ENCODE data around the gene OGFOD1.

Gene OGFOD1

DNA sequence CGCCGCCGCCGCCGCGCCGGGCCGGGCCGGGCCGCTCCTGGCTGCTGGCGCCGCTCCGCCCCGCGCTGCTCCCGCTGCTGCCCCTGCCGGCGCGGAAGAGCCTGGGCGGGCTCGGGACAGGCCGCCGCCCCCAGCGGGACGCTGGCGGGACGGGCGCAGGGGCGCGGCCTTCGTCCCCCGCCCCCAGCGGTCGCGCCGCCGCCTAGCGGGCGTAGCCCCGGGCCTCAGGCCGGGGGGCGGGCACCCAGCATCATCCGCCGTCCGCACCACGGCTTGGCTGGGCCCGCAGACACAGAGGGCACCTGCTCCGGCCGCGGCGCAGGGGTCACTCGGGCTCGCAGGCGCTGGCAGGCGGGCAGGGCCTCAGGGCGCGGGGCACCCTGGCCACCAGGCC is 25.9 kb upstream of the OGFOD1 start, which contains the start of gene AMFR:
Gene AMFR, minus strand, starts transcription at position 107 of the 394 bp plus-strand sequence. CDS start 218 bp downstream, outside the sequence.
- peak; percentile 92 for ATAC-seq

DNA sequence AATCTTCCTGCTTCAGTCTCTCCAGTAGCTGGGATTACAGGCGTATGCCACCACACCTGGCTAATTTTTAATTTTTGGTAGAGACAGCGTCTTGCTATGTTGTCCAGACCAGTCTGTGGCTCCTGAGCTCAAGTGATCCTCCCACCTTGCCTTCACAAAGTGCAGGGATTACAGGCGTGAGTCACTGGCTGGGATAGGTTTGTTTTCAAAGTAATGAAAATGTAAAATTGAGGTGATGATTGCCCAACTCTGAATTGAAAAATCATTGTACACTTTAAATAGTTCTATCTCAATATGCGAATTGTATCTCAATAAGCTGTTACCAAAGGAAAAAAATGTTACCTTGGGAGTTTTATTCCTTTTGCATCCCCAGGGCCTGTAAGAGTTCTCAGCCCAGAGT is 24.8 kb upstream of the OGFOD1 start:
- TF ChIP-seq, protein P1, sequence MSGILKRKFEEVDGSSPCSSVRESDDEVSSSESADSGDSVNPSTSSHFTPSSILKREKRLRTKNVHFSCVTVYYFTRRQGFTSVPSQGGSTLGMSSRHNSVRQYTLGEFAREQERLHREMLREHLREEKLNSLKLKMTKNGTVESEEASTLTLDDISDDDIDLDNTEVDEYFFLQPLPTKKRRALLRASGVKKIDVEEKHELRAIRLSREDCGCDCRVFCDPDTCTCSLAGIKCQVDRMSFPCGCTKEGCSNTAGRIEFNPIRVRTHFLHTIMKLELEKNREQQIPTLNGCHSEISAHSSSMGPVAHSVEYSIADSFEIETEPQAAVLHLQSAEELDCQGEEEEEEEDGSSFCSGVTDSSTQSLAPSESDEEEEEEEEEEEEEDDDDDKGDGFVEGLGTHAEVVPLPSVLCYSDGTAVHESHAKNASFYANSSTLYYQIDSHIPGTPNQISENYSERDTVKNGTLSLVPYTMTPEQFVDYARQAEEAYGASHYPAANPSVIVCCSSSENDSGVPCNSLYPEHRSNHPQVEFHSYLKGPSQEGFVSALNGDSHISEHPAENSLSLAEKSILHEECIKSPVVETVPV (CRISPR knock-in tag; IDR thresholded peaks at IDR 0.05), result no peak
- TF ChIP-seq SNAI2 (CRISPR knock-in tag; IDR thresholded peaks at IDR 0.05) (no peak), TOX (CRISPR knock-in tag; IDR thresholded peaks at IDR 0.05; ENCODE audit: borderline replicate concordance) (no peak), ZNF8 (CRISPR knock-in tag; IDR thresholded peaks at IDR 0.05) (no peak), TSHZ2 (CRISPR knock-in tag; IDR thresholded peaks at IDR 0.05) (no peak), OSR1 (CRISPR knock-in tag; IDR thresholded peaks at IDR 0.05) (no peak), TCF4 (CRISPR knock-in tag; IDR thresholded peaks at IDR 0.05; ENCODE audit: borderline replicate concordance) (no peak), RARB (CRISPR knock-in tag; IDR thresholded peaks at IDR 0.05) (no peak), ARNTL (CRISPR knock-in tag; IDR thresholded peaks at IDR 0.05; ENCODE audit: borderline replicate concordance, low read depth) (no peak), PPARA (CRISPR knock-in tag; IDR thresholded peaks at IDR 0.05; ENCODE audit: borderline replicate concordance) (no peak)
- ATAC-seq, result no peak

More for the DNA sequence above, 25.9 kb upstream of the OGFOD1 start, which contains the start of gene AMFR:
- TF ChIP-seq, protein P2, sequence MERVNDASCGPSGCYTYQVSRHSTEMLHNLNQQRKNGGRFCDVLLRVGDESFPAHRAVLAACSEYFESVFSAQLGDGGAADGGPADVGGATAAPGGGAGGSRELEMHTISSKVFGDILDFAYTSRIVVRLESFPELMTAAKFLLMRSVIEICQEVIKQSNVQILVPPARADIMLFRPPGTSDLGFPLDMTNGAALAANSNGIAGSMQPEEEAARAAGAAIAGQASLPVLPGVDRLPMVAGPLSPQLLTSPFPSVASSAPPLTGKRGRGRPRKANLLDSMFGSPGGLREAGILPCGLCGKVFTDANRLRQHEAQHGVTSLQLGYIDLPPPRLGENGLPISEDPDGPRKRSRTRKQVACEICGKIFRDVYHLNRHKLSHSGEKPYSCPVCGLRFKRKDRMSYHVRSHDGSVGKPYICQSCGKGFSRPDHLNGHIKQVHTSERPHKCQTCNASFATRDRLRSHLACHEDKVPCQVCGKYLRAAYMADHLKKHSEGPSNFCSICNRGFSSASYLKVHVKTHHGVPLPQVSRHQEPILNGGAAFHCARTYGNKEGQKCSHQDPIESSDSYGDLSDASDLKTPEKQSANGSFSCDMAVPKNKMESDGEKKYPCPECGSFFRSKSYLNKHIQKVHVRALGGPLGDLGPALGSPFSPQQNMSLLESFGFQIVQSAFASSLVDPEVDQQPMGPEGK (CRISPR knock-in tag; IDR thresholded peaks at IDR 0.05; ENCODE audit: borderline replicate concordance), result no peak
- no peak for TF ChIP-seq ZFP3 (CRISPR knock-in tag; IDR thresholded peaks at IDR 0.05)
- TF ChIP-seq SNAI2 (CRISPR knock-in tag; IDR thresholded peaks at IDR 0.05), result no peak
- TF ChIP-seq ZNF70 (CRISPR knock-in tag; IDR thresholded peaks at IDR 0.05), result no peak
- no peak for TF ChIP-seq TCF4 (CRISPR knock-in tag; IDR thresholded peaks at IDR 0.05; ENCODE audit: borderline replicate concordance)
- no peak for TF ChIP-seq ZC3H10 (CRISPR knock-in tag; IDR thresholded peaks at IDR 0.05)
- TF ChIP-seq, protein P3, sequence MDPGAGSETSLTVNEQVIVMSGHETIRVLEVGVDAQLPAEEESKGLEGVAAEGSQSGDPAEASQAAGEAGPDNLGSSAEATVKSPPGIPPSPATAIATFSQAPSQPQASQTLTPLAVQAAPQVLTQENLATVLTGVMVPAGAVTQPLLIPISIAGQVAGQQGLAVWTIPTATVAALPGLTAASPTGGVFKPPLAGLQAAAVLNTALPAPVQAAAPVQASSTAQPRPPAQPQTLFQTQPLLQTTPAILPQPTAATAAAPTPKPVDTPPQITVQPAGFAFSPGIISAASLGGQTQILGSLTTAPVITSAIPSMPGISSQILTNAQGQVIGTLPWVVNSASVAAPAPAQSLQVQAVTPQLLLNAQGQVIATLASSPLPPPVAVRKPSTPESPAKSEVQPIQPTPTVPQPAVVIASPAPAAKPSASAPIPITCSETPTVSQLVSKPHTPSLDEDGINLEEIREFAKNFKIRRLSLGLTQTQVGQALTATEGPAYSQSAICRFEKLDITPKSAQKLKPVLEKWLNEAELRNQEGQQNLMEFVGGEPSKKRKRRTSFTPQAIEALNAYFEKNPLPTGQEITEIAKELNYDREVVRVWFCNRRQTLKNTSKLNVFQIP (CRISPR knock-in tag; IDR thresholded peaks at IDR 0.05; ENCODE audit: borderline replicate concordance, low read depth), result no peak
- TF ChIP-seq, protein P1 (CRISPR knock-in tag; IDR thresholded peaks at IDR 0.05), result no peak
- TF ChIP-seq ZNF565 (CRISPR knock-in tag; conservative IDR thresholded peaks at IDR 0.05; ENCODE audit: low read depth), result no peak
- TF ChIP-seq ARNTL (CRISPR knock-in tag; IDR thresholded peaks at IDR 0.05; ENCODE audit: borderline replicate concordance, low read depth), result no peak
- no peak for TF ChIP-seq ISL1 (CRISPR knock-in tag; IDR thresholded peaks at IDR 0.05)
- no peak for TF ChIP-seq ESRRG (CRISPR knock-in tag; IDR thresholded peaks at IDR 0.05)
- no peak for TF ChIP-seq ZFP30 (CRISPR knock-in tag; IDR thresholded peaks at IDR 0.05)
- no peak for TF ChIP-seq TSHZ2 (CRISPR knock-in tag; IDR thresholded peaks at IDR 0.05)
